IMR-90 (cell line): ENCODE measurements around the gene PPFIA1. TPM values are rescaled to one million over a fixed set of nuclear protein-coding genes. Genes with fewer than 3 reads are reported as not detected.

Source experiments
- ATAC-seq: fragments of 200-7000 bp; cut with Tn5 transposase; 2 replicates; pipeline ENCODE4 v1.9.1; 2020; ENCODE audit warnings: low read depth, mild to moderate bottlenecking, moderate library complexity
- BruUV-seq: library from RNA; stranded (reverse); fragments of 400-500 nt; replicated peaks from 2 replicates; lab custom pipeline; 2021; lab: Mats Ljungman, UMichigan
- CTCF ChIA-PET: fragments of 300-600 bp; formaldehyde crosslinking; extraction: SDS; loops from one replicate; lab custom pipeline; 2021; ENCODE audit warnings: antibody characterized with exemption; lab: Yijun Ruan, JAX
- POLR2A ChIA-PET: fragments of 300-600 bp; sonication (Branson Sonifier 250); formaldehyde crosslinking; loops from one replicate; lab custom pipeline; 2022; ENCODE audit warnings: antibody characterized with exemption; ENCODE audit not compliant: unreplicated experiment; lab: Charles Lee
- DNase-seq: peaks from one replicate; pipeline ENCODE4 v3.0.0; 2013
- H2AFZ ChIP-seq: replicated peaks from 2 replicates; pipeline ENCODE3; 2013; ENCODE audit warnings: low read length, mild to moderate bottlenecking; ENCODE audit not compliant: poor library complexity
- H2AK5ac ChIP-seq: 2 replicates; pipeline ENCODE4 v1.6.1; 2013; ENCODE audit warnings: low read depth, low read length, inconsistent platforms
- H2AK9ac ChIP-seq: replicated peaks from 2 replicates; pipeline ENCODE3; 2013; ENCODE audit warnings: mild to moderate bottlenecking, low read depth, low read length, moderate library complexity; ENCODE audit not compliant: poor library complexity
- H2BK120ac ChIP-seq: 2 replicates; pipeline ENCODE4 v1.6.1; 2013; ENCODE audit warnings: low read depth, low read length, inconsistent platforms
- H2BK15ac ChIP-seq: 3 replicates; pipeline ENCODE4 v1.6.1; 2013; ENCODE audit warnings: low read depth, low read length, inconsistent platforms
- H2BK20ac ChIP-seq: 2 replicates; pipeline ENCODE4 v1.6.1; 2013; ENCODE audit warnings: low read depth, mild to moderate bottlenecking, inconsistent platforms, low read length, moderate library complexity
- H2BK5ac ChIP-seq: 2 replicates; pipeline ENCODE4 v1.6.1; 2013; ENCODE audit warnings: mild to moderate bottlenecking, low read depth, low read length, inconsistent platforms; ENCODE audit not compliant: poor library complexity, severe bottlenecking
- H3K14ac ChIP-seq: replicated peaks from 2 replicates; pipeline ENCODE4 v1.6.1; 2013; ENCODE audit warnings: low read depth, low read length, inconsistent platforms
- H3K18ac ChIP-seq: 2 replicates; pipeline ENCODE4 v1.6.1; 2013; ENCODE audit warnings: low read depth, low read length, control low read depth
- H3K23ac ChIP-seq: 2 replicates; pipeline ENCODE4 v1.6.1; 2013; ENCODE audit warnings: low read depth, low read length, inconsistent platforms
- H3K27ac ChIP-seq: 2 replicates; pipeline ENCODE4 v1.5.1; 2013; ENCODE audit warnings: mild to moderate bottlenecking, control low read depth, low read length; ENCODE audit not compliant: insufficient read depth
- H3K27me3 ChIP-seq: 2 replicates; pipeline ENCODE4 v1.6.1; 2013; ENCODE audit warnings: low read length; ENCODE audit not compliant: control insufficient read depth, insufficient read depth
- H3K36me3 ChIP-seq: 2 replicates; pipeline ENCODE4 v1.6.1; 2013; ENCODE audit warnings: low read length, mixed read lengths; ENCODE audit not compliant: control insufficient read depth, insufficient read depth
- H3K4ac ChIP-seq: 2 replicates; pipeline ENCODE4 v1.6.1; 2013; ENCODE audit warnings: low read depth, low read length, inconsistent platforms
- H3K4me1 ChIP-seq: 2 replicates; pipeline ENCODE4 v1.6.1; 2013; ENCODE audit warnings: low read length, mixed read lengths; ENCODE audit not compliant: control insufficient read depth, insufficient read depth
- H3K4me2 ChIP-seq: 2 replicates; pipeline ENCODE4 v1.6.1; 2013; ENCODE audit warnings: low read depth, mild to moderate bottlenecking, control low read depth, low read length, moderate library complexity
- H3K4me3 ChIP-seq: 2 replicates; pipeline ENCODE4 v1.5.1; 2013; ENCODE audit warnings: low read depth, mild to moderate bottlenecking, control low read depth, low read length, moderate library complexity; ENCODE audit not compliant: insufficient read depth
- H3K56ac ChIP-seq: 2 replicates; pipeline ENCODE4 v1.6.1; 2013; ENCODE audit warnings: low read length, inconsistent platforms; ENCODE audit not compliant: insufficient read depth; ENCODE audit errors: extremely low read depth
- H3K79me1 ChIP-seq, 2 experiments: 2 replicates each; pipeline ENCODE4 v1.6.1; 2013; ENCODE audit warnings: low read length in 2 of 2, inconsistent platforms in 1 of 2, low read depth in 1 of 2
- H3K9ac ChIP-seq: 2 replicates; pipeline ENCODE4 v1.6.1; 2013; ENCODE audit warnings: low read depth, low read length, control low read depth
- H3K9me1 ChIP-seq: 2 replicates; pipeline ENCODE4 v1.6.1; 2013; ENCODE audit warnings: low read length, inconsistent platforms; ENCODE audit not compliant: insufficient read depth
- H3K9me3 ChIP-seq: 2 replicates; pipeline ENCODE4 v1.6.1; 2013; ENCODE audit warnings: low read length; ENCODE audit not compliant: control insufficient read depth, insufficient read depth
- H4K20me1 ChIP-seq: 2 replicates; pipeline ENCODE4 v1.6.1; 2013; ENCODE audit warnings: low read length, inconsistent platforms; ENCODE audit not compliant: insufficient read depth
- H4K5ac ChIP-seq: 2 replicates; pipeline ENCODE4 v1.6.1; 2013; ENCODE audit warnings: mild to moderate bottlenecking, low read depth, low read length, control low read depth
- H4K8ac ChIP-seq, 2 experiments: 2 replicates each; pipeline ENCODE4 v1.6.1; 2013; ENCODE audit warnings: low read depth in 2 of 2, low read length in 2 of 2, control low read depth in 1 of 2, inconsistent platforms in 1 of 2
- H4K91ac ChIP-seq: 2 replicates; pipeline ENCODE4 v1.6.1; 2013; ENCODE audit warnings: low read depth, low read length, inconsistent platforms; ENCODE audit not compliant: insufficient read depth
- BHLHE40 ChIP-seq: fragments of 150-350 bp; IDR thresholded peaks from 2 replicates; pipeline ENCODE4 v1.6.1; 2016; ENCODE audit warnings: mild to moderate bottlenecking, low read depth, low read length
- CEBPB ChIP-seq: IDR thresholded peaks from 2 replicates; pipeline ENCODE4 v1.6.1; 2012; ENCODE audit warnings: low read depth, low read length, improper control_type of control experiment
- CHD1 ChIP-seq: IDR thresholded peaks from 2 replicates; pipeline ENCODE4 v1.6.1; 2012; ENCODE audit warnings: low read depth, low read length, improper control_type of control experiment
- FOS ChIP-seq: fragments of 150-350 bp; IDR thresholded peaks from 2 replicates; pipeline ENCODE4 v1.6.1; 2016; ENCODE audit warnings: low read depth, low read length
- MAFK ChIP-seq: IDR thresholded peaks from 2 replicates; pipeline ENCODE4 v1.6.1; 2012; ENCODE audit warnings: low read depth, low read length, improper control_type of control experiment
- MAZ ChIP-seq: IDR thresholded peaks from 2 replicates; pipeline ENCODE4 v1.6.1; 2012; ENCODE audit warnings: low read depth, mild to moderate bottlenecking, low read length, improper control_type of control experiment, moderate library complexity, borderline replicate concordance
- MXI1 ChIP-seq: IDR thresholded peaks from 2 replicates; pipeline ENCODE4 v1.6.1; 2012; ENCODE audit warnings: low read depth, mild to moderate bottlenecking, low read length, moderate library complexity, borderline replicate concordance
- NFE2L2 ChIP-seq: fragments of 150-350 bp; IDR thresholded peaks from 2 replicates; pipeline ENCODE4 v1.6.1; 2016; ENCODE audit warnings: low read depth, mild to moderate bottlenecking, low read length
- POLR2A ChIP-seq: IDR thresholded peaks from 2 replicates; pipeline ENCODE4 v1.6.1; 2012; ENCODE audit warnings: mild to moderate bottlenecking, low read depth, low read length
- RAD21 ChIP-seq: IDR thresholded peaks from 2 replicates; pipeline ENCODE4 v1.6.1; 2012; ENCODE audit warnings: low read length, improper control_type of control experiment
- RCOR1 ChIP-seq: IDR thresholded peaks from 2 replicates; pipeline ENCODE4 v1.6.1; 2012; ENCODE audit warnings: mild to moderate bottlenecking, low read length, improper control_type of control experiment; ENCODE audit not compliant: insufficient replicate concordance
- RFX5 ChIP-seq: IDR thresholded peaks from 2 replicates; pipeline ENCODE4 v1.8.0; 2012; ENCODE audit warnings: low read depth, mild to moderate bottlenecking, low read length, moderate library complexity
- SMC3 ChIP-seq: fragments of 150-350 bp; IDR thresholded peaks from 2 replicates; pipeline ENCODE4 v1.6.1; 2016; ENCODE audit warnings: low read depth, mild to moderate bottlenecking, antibody characterized with exemption, low read length, moderate library complexity
- WGBS, 2 experiments: methylation state at CpG; one replicate each; pipeline versions ENCODE4 v1.1.5 to v1.1.7; 2013; ENCODE audit warnings: missing lambda C conversion rate in 2 of 2; ENCODE audit not compliant: insufficient read length in 1 of 2; ENCODE audit errors: extremely low coverage in 2 of 2; 5-methylcytosine and 5-hydroxymethylcytosine counted together
- dilution Hi-C: fragments of 300-500 bp; cut with HindIII; formaldehyde crosslinking; loops from one replicate; pipeline ENCODE4 v1.14.3; 2018; ENCODE audit warnings: low sequenced_read_pairs; ENCODE audit not compliant: unreplicated experiment
- in situ Hi-C: fragments of 300-500 bp; cut with MboI; formaldehyde crosslinking; loops from 3 replicates; pipeline ENCODE4 v1.14.3; 2019; ENCODE audit warnings: low sequenced_read_pairs, inconsistent platforms, mixed read lengths
- intact Hi-C: fragments of 100-400 bp; cut with micrococcal nuclease; formaldehyde crosslinking; loops from 2 replicates; pipeline ENCODE4 v1.10.0; 2022
- polyA plus RNA-seq, 3 experiments: library from polyadenylated mRNA; depleted of rRNA; stranded (reverse); fragments of >200 nt; gene quantifications; 2 replicates each; pipeline ENCODE4 v1.2.3, GENCODE V29; 2012; ENCODE audit warnings: low replicate concordance in 1 of 3
- total RNA-seq: library from RNA; depleted of rRNA; stranded (reverse); fragments of >200 nt; gene quantifications from 2 replicates; pipeline ENCODE4 v1.2.3, GENCODE V29; 2012
- TF ChIP-seq, protein P1 (sequence below): fragments of 150-350 bp; IDR thresholded peaks from 2 replicates; pipeline ENCODE4 v1.6.1; 2017; ENCODE audit warnings: mild to moderate bottlenecking, antibody characterized with exemption, low read length, low read depth
- TF ChIP-seq, protein P2 (sequence below): conservative IDR thresholded peaks from 2 replicates; pipeline ENCODE4 v1.5.1; 2012; ENCODE audit warnings: mild to moderate bottlenecking, low read depth, low read length, improper control_type of control experiment
- TF ChIP-seq, protein P3 (sequence below): fragments of 150-350 bp; IDR thresholded peaks from 2 replicates; pipeline ENCODE4 v1.6.1; 2016; ENCODE audit warnings: low read depth, mild to moderate bottlenecking, low read length, moderate library complexity, borderline replicate concordance

Gene PPFIA1
- total and polyA plus RNA-seq, 2 of the 4 experiments (the other 2 are of a cell fraction) = 25.6 to 37.2 TPM

DNA sequence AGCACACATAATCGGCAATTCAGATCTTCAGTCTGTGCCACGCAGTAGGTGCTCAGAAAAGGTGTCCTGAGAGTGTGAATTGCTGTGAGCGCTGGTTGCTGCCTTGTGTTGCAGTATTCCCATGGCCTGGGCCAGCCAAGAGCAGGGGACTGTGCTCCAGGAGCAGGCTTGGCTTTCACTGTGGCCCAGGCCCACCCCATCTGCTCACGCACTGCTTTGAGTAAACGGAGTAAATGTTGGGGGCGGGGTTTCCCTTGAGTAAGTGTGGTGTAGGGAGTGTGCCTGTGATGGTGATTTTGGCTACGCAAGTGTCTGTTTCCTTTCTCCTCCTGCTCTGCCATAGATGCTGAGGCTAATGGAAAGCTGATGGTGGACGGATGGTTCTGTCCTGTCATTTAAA lies 130.2 kb downstream of the PPFIA1 start:
- Histone ChIP-seq H3K9ac (peak overlapping the region; percentile 16; the same call in 1 of the 2 replicates), H3K4me3 (no peak overlapping the region), H3K9me1 (peaks cover 23% of the 10 kb centered on the region), H3K4me1 (peaks cover 17% of the 10 kb centered on the region), H3K56ac (no peak overlapping the region), H2BK120ac (no peak overlapping the region), H4K5ac (no peak overlapping the region), H4K20me1 (peaks cover 66% of the 10 kb centered on the region), H3K4ac (no peak overlapping the region; the same call in 1 of the 2 replicates), H2BK5ac (peak overlapping the region; percentile 57), H3K14ac (peak overlapping the region; percentile 53), H3K27me3 (no peaks in the 10 kb centered on the region), H2AFZ (no peak overlapping the region), H3K4me2 (peak overlapping the region; percentile 84), H2BK15ac (no peak overlapping the region), H3K9me3 (no peaks in the 10 kb centered on the region), H3K18ac (no peak overlapping the region), H3K27ac (peak overlapping the region; percentile 99), H2BK20ac (no peak overlapping the region), H2AK5ac (peak overlapping the region; percentile 78; the same call in 1 of the 2 replicates), H3K36me3 (peaks cover 17% of the 10 kb centered on the region), H4K8ac (peak overlapping the region in 1 of 2 experiments; percentile 15; a peak in 1 of 4 replicates), H2AK9ac (peak overlapping the region; percentile 89), H3K23ac (no peak overlapping the region), H4K91ac (no peak overlapping the region), H3K79me1 (peaks cover 5 to 53% of the 10 kb centered on the region in 2 experiments)
- dilution Hi-C loops = no loop called here
- no peak for DNase-seq
- TF ChIP-seq CEBPB (no peak), POLR2A (no peak), RFX5 (no peak), BHLHE40 (no peak), CHD1 (no peak), RCOR1 (no peak), SMC3 (no peak), MAFK (no peak), NFE2L2 (no peak), RAD21 (no peak), FOS (no peak), MXI1 (no peak), MAZ (no peak)
- TF ChIP-seq, protein P1, sequence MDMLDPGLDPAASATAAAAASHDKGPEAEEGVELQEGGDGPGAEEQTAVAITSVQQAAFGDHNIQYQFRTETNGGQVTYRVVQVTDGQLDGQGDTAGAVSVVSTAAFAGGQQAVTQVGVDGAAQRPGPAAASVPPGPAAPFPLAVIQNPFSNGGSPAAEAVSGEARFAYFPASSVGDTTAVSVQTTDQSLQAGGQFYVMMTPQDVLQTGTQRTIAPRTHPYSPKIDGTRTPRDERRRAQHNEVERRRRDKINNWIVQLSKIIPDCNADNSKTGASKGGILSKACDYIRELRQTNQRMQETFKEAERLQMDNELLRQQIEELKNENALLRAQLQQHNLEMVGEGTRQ = no peak
- TF ChIP-seq, protein P2, sequence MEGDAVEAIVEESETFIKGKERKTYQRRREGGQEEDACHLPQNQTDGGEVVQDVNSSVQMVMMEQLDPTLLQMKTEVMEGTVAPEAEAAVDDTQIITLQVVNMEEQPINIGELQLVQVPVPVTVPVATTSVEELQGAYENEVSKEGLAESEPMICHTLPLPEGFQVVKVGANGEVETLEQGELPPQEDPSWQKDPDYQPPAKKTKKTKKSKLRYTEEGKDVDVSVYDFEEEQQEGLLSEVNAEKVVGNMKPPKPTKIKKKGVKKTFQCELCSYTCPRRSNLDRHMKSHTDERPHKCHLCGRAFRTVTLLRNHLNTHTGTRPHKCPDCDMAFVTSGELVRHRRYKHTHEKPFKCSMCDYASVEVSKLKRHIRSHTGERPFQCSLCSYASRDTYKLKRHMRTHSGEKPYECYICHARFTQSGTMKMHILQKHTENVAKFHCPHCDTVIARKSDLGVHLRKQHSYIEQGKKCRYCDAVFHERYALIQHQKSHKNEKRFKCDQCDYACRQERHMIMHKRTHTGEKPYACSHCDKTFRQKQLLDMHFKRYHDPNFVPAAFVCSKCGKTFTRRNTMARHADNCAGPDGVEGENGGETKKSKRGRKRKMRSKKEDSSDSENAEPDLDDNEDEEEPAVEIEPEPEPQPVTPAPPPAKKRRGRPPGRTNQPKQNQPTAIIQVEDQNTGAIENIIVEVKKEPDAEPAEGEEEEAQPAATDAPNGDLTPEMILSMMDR = no peak
- TF ChIP-seq, protein P3, sequence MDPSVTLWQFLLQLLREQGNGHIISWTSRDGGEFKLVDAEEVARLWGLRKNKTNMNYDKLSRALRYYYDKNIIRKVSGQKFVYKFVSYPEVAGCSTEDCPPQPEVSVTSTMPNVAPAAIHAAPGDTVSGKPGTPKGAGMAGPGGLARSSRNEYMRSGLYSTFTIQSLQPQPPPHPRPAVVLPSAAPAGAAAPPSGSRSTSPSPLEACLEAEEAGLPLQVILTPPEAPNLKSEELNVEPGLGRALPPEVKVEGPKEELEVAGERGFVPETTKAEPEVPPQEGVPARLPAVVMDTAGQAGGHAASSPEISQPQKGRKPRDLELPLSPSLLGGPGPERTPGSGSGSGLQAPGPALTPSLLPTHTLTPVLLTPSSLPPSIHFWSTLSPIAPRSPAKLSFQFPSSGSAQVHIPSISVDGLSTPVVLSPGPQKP = no peak
- WGBS, 2 experiments = 100% methylated on average over 1 of the region's 8 CpGs; no CpG with 5 or more reads in 1 of the 2 experiments
- intact Hi-C loops = no loop called here
- POLR2A ChIA-PET = interaction anchor here (0.6 kb wide), 1 partner anchor 24 kb away, joined by 3 read pairs; no protein-coding TSS in a partner anchor
- in situ Hi-C loops = no loop called here
- BruUV-seq = no TSS peak
- no peak for ATAC-seq
- CTCF ChIA-PET = interaction anchor here (1.4 kb wide), 1 partner anchor 15 kb away, joined by 6 read pairs; no protein-coding TSS in a partner anchor
